Stimulated activated CD4-positive, alpha-beta T cell treated with anti-CD3 and anti-CD28 coated beads, Interleukin-15, amount 100 ng/mL, for 1 hour (primary cell): ENCODE data around the gene BCL11B.

Source experiments
- DNase-seq, 2 donors: peaks; one replicate each; pipeline ENCODE4 v3.0.0-alpha.2; 2020; ENCODE audit warnings: low read depth in 1 of 2, low spot score in 1 of 2

Gene BCL11B

GRCh38 chr14:99138999-99139865 is 132.8 kb downstream of the BCL11B start:
- no peak for DNase-seq

GRCh38 chr14:99137913-99138571 is 134.0 kb downstream of the BCL11B start:
- no peak for DNase-seq

GRCh38 chr14:99137001-99137700 is 134.8 kb downstream of the BCL11B start:
- no peak for DNase-seq

GRCh38 chr14:99136401-99136800 is 135.6 kb downstream of the BCL11B start:
- no peak for DNase-seq

GRCh38 chr14:99136047-99136400 is 136.0 kb downstream of the BCL11B start:
- DNase-seq: no peak

- DNase-seq: no peak
These were observed 137.4 kb downstream of the BCL11B start for GRCh38 chr14:99134516-99135046.

GRCh38 chr14:99133636-99134515 is 138.1 kb downstream of the BCL11B start:
- DNase-seq: no peak

GRCh38 chr14:99132821-99133635 is 139.0 kb downstream of the BCL11B start:
- no peak for DNase-seq

GRCh38 chr14:99131632-99132271 is 140.2 kb downstream of the BCL11B start:
- DNase-seq: no peak

- DNase-seq: no peak
These were observed 142.0 kb downstream of the BCL11B start for GRCh38 chr14:99129998-99130397.

- DNase-seq: no peak
These were observed 142.7 kb downstream of the BCL11B start for GRCh38 chr14:99129211-99129696.

- no peak for DNase-seq
These were observed 143.8 kb downstream of the BCL11B start for GRCh38 chr14:99128185-99128584.

- no peak for DNase-seq
These were observed 144.3 kb downstream of the BCL11B start for GRCh38 chr14:99127651-99128167.

- DNase-seq: no peak
These were observed 146.2 kb downstream of the BCL11B start for GRCh38 chr14:99125616-99126431.

- no peak for DNase-seq
These were observed 146.9 kb downstream of the BCL11B start for GRCh38 chr14:99125113-99125512.

GRCh38 chr14:99124482-99125105 is 147.4 kb downstream of the BCL11B start:
- DNase-seq: no peak

GRCh38 chr14:99123208-99123870 is 148.7 kb downstream of the BCL11B start:
- DNase-seq: no peak
